Uterus (tissue), 2 donors: ENCODE results near the gene GCK.

ENCODE experiments used
- CTCF ChIP-seq, 4 experiments: fragments of 200-600 bp in 2 of 4; fragments of 450-650 bp in 2 of 4; sonication (generic) in 2 of 4; IDR thresholded peaks; one replicate each; pipeline ENCODE4 v1.5.1; 2016 to 2019; ENCODE audit warnings: antibody characterized with exemption in 4 of 4, mild to moderate bottlenecking in 2 of 4, moderate library complexity in 1 of 4
- POLR2A ChIP-seq, 2 donors: fragments of 450-650 bp; IDR thresholded peaks; one replicate each; pipeline ENCODE4 v1.6.1; 2016; ENCODE audit warnings: antibody characterized with exemption in 2 of 2, mild to moderate bottlenecking in 1 of 2, moderate library complexity in 1 of 2

- TF ChIP-seq CTCF (IDR thresholded peaks at IDR 0.05) (no peak), POLR2A (IDR thresholded peaks at IDR 0.05) (no peak)
Measured at GRCh38 chr7:44175730-44176129, 13.5 kb downstream of the GCK start.
